AG09309 (cell line): ENCODE data around the gene VILL.
"Not testable (repeated sequence)": the region's sequence is repeated elsewhere in the genome, so short reads cannot be mapped to it uniquely, and the experiment has no call there.

ENCODE experiments used
- DNase-seq: peaks from one replicate; pipeline ENCODE4 v3.0.0-alpha.2; 2010; ENCODE audit warnings: low read depth
- H3K4me3 ChIP-seq: 2 replicates; pipeline ENCODE4 v1.5.1; 2011; ENCODE audit warnings: mild to moderate bottlenecking, low read depth, low read length, moderate library complexity; ENCODE audit not compliant: control insufficient read depth
- TF ChIP-seq, protein P1 (sequence below): IDR thresholded peaks from 2 replicates; pipeline ENCODE4 v1.5.1; 2011; ENCODE audit warnings: mild to moderate bottlenecking, low read depth, low read length, inconsistent platforms; ENCODE audit not compliant: insufficient read depth, control insufficient read depth; ENCODE audit errors: missing control alignments

VILL gene

GRCh38 chr3:38043486-38043885 is 52.9 kb downstream of the VILL start:
- no peak overlapping the region for H3K4me3 ChIP-seq
- DNase-seq, result no peak
- TF ChIP-seq, protein P1, sequence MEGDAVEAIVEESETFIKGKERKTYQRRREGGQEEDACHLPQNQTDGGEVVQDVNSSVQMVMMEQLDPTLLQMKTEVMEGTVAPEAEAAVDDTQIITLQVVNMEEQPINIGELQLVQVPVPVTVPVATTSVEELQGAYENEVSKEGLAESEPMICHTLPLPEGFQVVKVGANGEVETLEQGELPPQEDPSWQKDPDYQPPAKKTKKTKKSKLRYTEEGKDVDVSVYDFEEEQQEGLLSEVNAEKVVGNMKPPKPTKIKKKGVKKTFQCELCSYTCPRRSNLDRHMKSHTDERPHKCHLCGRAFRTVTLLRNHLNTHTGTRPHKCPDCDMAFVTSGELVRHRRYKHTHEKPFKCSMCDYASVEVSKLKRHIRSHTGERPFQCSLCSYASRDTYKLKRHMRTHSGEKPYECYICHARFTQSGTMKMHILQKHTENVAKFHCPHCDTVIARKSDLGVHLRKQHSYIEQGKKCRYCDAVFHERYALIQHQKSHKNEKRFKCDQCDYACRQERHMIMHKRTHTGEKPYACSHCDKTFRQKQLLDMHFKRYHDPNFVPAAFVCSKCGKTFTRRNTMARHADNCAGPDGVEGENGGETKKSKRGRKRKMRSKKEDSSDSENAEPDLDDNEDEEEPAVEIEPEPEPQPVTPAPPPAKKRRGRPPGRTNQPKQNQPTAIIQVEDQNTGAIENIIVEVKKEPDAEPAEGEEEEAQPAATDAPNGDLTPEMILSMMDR, result no peak

DNA sequence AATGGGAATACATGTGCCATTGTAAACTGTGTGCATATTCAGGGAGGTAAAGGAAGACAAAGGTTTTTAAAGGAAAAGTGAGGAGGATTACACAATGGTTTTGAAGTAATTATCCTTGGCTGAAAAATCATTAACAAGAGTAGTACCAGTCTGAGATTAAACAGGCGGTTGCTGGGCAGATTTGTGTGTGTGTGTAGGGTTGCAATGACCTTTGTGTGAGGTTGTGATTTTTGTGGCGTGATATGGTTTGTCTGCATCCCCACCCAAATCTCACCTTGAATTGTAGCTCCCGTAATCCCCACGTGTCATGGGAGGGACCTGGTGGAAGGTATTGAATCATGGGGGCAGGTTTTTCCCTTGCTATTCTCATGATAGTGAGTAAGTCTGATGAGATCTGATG is 55.4 kb downstream of the VILL start:
- TF ChIP-seq, protein P1, result no peak
- no peak overlapping the region for H3K4me3 ChIP-seq
- DNase-seq, result no peak

DNA sequence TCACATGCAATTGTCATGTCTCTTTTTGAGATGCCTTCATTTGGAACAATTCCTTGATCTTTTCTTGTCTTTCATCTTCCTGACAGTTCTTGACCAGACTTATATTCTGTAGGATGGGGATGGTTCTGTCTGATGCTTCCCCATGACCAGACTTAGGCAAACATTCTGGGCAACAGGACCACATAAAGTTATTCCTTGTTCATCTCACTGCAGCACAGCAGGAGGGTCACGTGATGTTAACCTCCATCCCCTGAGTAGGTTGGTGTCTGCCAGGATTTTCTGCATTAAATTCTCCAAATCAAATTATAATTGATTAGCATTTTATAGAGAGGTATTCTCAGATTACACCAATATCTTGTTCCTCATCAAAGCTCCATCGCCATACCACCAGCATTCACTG is 56.2 kb downstream of the VILL start:
- no peak for DNase-seq
- TF ChIP-seq, protein P1, result no peak
- H3K4me3 ChIP-seq, result no peak overlapping the region

GRCh38 chr3:38047896-38048295 is 57.3 kb downstream of the VILL start:
- no peak overlapping the region for H3K4me3 ChIP-seq
- TF ChIP-seq, protein P1, result no peak
- DNase-seq, result no peak

- DNase-seq, result no peak
- TF ChIP-seq, protein P1, result no peak
Observed at GRCh38 chr3:38049358-38050126, 59.0 kb downstream of the VILL start.

DNA sequence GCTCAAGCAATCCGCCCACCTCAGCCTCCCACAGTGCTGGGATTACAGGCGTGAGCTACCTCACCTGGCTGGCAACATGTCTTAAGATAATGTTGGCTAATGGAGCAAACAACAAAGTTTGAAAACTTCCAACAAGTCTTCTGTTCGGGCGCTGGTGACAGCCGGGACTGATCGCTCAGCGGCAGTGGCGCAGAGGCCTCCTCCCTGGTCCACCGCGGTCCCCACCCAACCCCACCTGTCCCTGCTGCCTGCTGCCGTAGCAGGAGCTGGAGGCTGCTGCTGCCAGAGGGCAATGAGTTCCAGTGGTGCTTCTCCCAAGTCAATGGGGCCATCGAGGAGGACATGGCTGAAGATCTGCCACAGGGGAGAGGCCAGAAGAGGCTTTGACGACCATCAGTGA is 60.5 kb downstream of the VILL start:
- no peak for DNase-seq
- TF ChIP-seq, protein P1, result no peak
- no peak overlapping the region for H3K4me3 ChIP-seq

More at GRCh38 chr3:38049358-38050126, 59.0 kb downstream of the VILL start:
- H3K4me3 ChIP-seq, result no peak overlapping the region

DNA sequence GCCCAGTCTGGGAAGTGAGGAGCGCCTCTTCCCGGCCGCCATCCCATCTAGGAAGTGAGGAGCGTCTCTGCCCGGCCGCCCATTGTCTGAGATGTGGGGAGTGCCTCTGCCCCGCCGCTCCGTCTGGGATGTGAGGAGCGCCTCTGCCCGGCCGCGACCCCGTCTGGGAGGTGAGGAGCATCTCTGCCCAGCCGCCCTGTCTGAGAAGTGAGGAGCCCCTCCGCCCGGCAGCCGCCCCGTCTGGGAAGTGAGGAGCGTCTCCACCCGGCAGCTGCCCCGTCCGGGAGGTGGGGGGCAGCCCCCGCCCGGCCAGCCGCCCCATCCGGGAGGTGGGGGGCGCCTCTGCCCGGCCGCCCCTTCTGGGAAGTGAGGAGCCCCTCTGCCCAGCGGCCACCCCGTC is 62.7 kb downstream of the VILL start:
- not testable (repeated sequence) for DNase-seq, H3K4me3 ChIP-seq

DNA sequence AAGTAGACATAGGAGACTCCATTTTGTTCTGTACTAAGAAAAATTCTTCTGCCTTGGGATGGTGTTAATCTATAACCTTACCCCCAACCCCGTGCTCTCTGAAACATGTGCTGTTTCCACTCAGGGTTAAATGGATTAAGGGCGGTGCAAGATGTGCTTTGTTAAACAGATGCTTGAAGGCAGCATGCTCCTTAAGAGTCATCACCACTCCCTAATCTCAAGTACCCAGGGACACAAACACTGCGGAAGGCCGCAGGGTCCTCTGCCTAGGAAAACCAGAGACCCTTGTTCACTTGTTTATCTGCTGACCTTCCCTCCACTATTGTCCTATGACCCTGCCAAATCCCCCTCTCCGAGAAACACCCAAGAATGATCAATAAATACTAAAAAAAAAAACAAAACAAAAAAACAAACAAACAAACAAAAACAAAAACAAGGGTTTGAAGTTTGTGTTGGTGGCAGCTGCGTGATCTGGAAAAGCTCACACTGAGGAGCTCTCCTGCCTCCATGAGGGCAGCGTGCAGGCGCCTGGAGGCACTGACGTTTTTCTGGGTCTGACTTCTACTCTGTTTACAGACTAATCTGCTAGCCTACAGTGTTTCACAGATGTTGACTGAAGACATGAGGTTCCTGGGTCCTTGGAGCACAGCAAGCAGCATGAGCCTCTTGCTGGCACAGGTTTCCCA is 63.4 kb downstream of the VILL start:
- H3K4me3 ChIP-seq, DNase-seq: not testable (repeated sequence)
